GM18858 (cell line): ENCODE results near the gene MRPS6.

Experiments
- ATAC-seq: cut with Tn5 transposase; IDR thresholded peaks from one replicate; pipeline ENCODE4 v1.9.1; 2021; ENCODE audit not compliant: unreplicated experiment

Gene MRPS6

DNA sequence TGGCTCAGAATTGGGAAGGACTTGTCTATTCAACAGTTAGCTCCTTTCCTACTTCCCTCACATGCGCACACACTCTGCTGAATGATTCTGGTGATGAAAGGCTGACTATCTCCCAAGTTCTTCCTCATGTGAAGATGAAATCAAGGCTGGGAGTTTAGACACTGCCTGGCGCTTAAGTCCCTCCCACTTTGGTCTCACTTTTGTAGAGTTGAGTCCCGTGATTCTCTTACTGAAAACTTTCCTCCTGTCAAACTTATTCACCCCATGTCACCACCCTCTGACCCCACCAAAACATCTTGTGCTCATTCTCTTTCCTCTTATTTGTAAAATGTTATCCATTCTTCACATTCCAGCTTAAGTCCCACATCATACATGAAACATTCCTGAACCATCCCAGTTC, 8.4 kb upstream of the MRPS6 start:
- ATAC-seq: no peak

- ATAC-seq: no peak
These were observed 1.7 kb upstream of the MRPS6 start for GRCh38 chr21:34071683-34072082.

- no peak for ATAC-seq
These were observed 990 bp upstream of the MRPS6 start for GRCh38 chr21:34072145-34073031.

DNA sequence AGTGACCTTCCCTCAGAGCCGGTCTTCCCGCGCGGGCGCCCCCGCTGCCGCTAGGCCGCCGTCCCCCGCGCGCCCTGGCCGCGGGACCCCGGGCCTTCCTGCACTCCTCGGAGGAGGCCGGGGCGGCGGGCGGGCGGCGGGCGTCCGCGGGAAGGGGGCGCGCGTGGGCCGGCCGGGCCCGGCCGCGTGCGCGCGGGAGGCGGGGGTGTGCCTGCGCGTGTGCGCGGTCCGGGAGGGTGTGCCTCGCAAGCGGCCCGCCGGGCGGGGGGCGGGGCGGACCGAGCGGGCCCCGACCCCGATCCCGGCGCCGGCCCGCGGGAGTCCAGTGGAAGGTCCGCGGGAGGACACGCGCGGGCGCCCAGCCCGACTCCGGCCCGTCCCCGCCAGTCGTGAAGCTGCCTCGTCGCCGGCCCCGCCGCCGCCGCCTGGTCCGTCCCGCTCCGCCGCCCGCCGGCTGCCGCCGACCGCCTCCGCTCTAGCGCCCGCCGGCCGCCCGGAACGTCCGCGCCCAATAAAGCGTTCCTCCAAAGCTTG, 438 bp downstream of the MRPS6 start:
- ATAC-seq: peak; percentile 23

DNA sequence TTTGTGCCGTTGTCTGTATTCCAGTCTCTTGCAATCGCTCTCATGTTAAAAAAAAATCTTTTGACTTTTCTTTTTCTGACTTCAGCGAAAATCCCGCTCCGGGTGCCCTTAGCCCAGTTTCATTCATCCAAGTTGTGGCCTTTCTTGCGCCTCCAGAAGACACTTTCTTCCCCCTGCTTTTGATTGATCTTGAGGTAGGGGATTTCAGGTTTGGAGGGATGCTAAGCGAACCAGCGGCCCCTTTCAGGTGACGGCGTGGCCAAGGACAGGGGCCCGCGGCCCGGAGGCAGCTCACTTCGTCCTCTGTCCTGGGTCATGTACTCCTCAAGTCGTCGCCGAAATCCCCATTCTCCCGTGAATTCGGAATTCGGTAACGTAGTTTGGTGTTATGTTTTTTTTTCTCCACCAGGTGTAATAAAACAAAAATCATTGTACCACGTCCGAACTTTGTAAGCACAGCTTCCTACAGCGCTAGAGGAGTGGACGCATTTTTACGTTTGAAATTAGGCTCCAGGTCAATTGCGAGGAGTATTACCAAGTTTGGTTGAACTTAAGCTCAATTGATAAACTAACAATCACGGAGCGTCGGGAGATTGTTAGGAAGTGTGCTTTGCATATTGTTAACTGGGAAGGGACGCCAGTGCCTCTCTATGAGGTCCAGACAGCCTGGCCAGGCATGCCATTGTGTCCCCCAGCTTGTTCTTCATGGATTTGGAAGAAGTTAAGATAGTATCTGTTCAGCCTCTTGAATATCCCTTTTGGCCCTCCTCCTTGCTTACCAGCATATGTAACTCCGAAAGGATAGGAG, 1.1 kb downstream of the MRPS6 start:
- no peak for ATAC-seq

DNA sequence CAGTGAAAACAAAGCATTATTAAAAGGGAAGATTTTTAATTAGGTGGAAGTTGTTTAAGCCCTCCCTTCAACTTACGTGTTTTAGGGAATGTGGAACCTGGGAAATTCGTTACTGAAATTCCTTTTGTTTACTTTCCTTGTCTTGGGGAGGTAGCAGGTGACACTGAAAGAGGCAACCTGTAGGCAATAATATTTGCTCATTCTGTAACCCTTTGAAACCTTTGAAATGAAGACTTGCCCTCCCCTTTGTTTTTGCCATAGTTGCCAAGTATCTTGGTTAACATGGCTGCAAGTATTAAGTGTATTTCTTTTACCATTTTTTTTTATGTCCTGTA, 1.7 kb downstream of the MRPS6 start:
- no peak for ATAC-seq

GRCh38 chr21:34075760-34076660, 2.6 kb downstream of the MRPS6 start:
- no peak for ATAC-seq

DNA sequence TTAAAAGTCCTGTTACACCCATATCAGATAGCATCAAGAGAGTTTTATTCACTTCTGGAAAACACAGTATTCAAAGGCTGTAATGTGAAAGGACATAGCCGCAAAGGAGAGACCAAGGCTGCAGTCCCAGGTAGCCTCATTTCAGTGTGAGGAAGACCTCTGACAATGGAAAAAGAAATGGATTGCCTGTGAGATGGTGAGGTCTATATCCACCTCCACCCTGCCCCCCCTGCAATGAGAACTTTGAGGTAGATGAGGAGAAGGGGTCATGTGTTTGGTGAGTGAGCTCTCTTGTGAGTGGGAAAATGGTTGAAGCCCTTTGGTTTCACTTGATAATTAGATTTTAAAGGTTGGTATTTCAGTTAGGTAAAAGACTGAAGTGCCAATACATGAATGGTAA, 3.5 kb downstream of the MRPS6 start:
- no peak for ATAC-seq

- no peak for ATAC-seq
These were observed 4.5 kb downstream of the MRPS6 start for GRCh38 chr21:34077888-34078287.

- no peak for ATAC-seq
These were observed 5.5 kb downstream of the MRPS6 start for GRCh38 chr21:34078915-34079314.

DNA sequence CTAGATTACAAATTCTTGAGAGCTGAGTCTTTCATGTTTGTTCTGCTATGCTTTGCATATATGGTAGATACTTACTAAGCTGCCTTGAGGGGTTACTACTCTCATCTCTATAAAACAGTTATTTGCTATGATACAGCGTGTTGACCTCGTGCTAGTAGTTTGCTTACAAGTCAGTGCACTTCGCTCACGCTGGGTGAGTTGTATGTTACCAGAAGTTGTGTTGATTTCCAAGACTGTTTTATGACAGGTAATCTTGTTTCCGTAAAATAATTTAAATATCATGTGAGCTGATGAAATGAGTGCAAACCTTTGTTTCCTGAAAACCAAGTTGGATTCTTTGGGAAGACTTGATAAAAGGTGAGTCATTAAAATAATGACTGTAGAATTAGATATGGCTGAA, 7.3 kb downstream of the MRPS6 start:
- no peak for ATAC-seq

GRCh38 chr21:34082769-34083168, 9.4 kb downstream of the MRPS6 start:
- no peak for ATAC-seq

DNA sequence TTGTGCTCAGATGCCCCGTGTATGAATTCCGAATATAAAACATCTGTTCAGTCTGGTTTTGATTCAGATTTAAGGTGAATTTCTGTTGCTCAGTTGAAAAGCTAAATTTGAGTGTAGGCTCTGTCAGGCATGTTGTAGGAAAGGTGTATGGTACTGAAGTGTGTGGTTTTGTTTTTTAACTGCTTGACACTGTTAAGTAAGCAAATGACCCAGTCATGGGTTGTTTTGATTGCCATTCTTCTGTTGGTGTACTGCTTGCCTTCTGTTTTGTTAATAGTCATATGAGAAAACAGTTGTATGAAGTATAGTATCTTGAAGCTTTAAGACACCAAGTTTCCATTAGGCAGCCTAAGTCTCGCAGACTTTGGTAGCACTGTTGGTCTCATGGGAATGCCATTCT, 10.0 kb downstream of the MRPS6 start:
- ATAC-seq: no peak

GRCh38 chr21:34085129-34085528, 11.8 kb downstream of the MRPS6 start:
- no peak for ATAC-seq

- no peak for ATAC-seq
These were observed 13.5 kb downstream of the MRPS6 start for GRCh38 chr21:34086887-34087306.

DNA sequence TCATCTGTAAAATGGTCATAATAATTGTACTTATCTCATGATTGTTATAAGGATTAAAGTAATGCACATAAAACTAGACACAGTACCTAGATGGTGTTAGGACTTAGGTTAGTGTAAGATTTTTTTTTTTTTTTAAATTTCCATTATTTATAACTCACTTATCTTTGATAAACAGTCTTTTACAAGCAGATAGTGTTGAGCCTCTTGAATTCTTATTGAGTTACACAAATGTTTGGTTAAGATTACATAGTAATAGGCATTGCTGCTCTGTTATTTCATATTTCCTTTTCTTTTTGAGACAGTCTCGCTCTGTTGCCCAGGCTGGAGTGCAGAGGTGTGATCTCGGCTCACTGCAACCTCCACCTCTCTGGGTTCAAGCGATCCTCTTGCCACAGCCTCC, 15.4 kb downstream of the MRPS6 start:
- no peak for ATAC-seq

- no peak for ATAC-seq
These were observed 17.7 kb downstream of the MRPS6 start for GRCh38 chr21:34091032-34091431.

GRCh38 chr21:34091607-34092006, 18.2 kb downstream of the MRPS6 start:
- ATAC-seq: no peak

GRCh38 chr21:34092262-34092921, 19.0 kb downstream of the MRPS6 start:
- no peak for ATAC-seq

DNA sequence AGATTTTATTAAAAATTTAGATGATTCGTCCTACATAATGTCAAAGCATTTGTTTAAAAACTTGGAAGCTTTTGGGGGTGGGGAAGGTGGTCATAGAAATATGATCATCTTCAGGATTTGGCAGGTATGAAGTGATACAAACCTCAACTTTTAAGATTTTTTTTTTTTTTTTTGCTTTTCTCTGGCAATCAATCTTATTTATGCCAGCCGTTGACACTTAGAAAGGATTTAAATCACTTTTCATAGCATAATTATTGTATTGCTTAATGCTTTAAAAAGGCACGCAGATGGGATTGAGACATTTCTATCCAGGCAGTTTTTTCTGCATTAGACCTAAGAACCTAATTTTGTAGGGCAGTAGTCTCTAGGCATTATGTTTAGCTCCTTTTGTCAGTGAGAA, 19.7 kb downstream of the MRPS6 start:
- no peak for ATAC-seq
